MV-4-11 (cell line): ENCODE results near the gene TXLNG.

Source experiments
- DNase-seq: peaks from one replicate; lab custom pipeline; 2025; lab: John Stamatoyannopoulos, UW

The TXLNG gene

GRCh38 chrX:16838202-16839066, 52.2 kb downstream of the TXLNG start:
- peak; percentile 29 for DNase-seq

- no peak for DNase-seq
These were observed 53.1 kb downstream of the TXLNG start for GRCh38 chrX:16839219-16839851.

GRCh38 chrX:16839852-16840460, 53.7 kb downstream of the TXLNG start:
- peak; percentile 7 for DNase-seq

GRCh38 chrX:16842684-16843083, 56.4 kb downstream of the TXLNG start:
- no peak for DNase-seq

- DNase-seq = no peak
These were observed 57.1 kb downstream of the TXLNG start for GRCh38 chrX:16843208-16843909.

- no peak for DNase-seq
These were observed 59.4 kb downstream of the TXLNG start for GRCh38 chrX:16845686-16846085.

GRCh38 chrX:16848541-16848940, 62.3 kb downstream of the TXLNG start:
- no peak for DNase-seq

- no peak for DNase-seq
These were observed 65.2 kb downstream of the TXLNG start for GRCh38 chrX:16851421-16851820.

- no peak for DNase-seq
These were observed 65.6 kb downstream of the TXLNG start for GRCh38 chrX:16851827-16852226.

- no peak for DNase-seq
These were observed 66.4 kb downstream of the TXLNG start for GRCh38 chrX:16852617-16853179.

GRCh38 chrX:16853537-16853936, 67.3 kb downstream of the TXLNG start:
- no peak for DNase-seq

- DNase-seq = no peak
These were observed 69.3 kb downstream of the TXLNG start for GRCh38 chrX:16855363-16856075.

- peak; percentile 64 for DNase-seq
These were observed 69.8 kb downstream of the TXLNG start for GRCh38 chrX:16856076-16856404.

GRCh38 chrX:16856744-16857143, 70.5 kb downstream of the TXLNG start:
- DNase-seq = no peak

- no peak for DNase-seq
These were observed 76.6 kb downstream of the TXLNG start for GRCh38 chrX:16862829-16863228.

GRCh38 chrX:16867947-16868346, 81.7 kb downstream of the TXLNG start:
- no peak for DNase-seq

- no peak for DNase-seq
These were observed 82.7 kb downstream of the TXLNG start for GRCh38 chrX:16868920-16869319.

- no peak for DNase-seq
These were observed 83.3 kb downstream of the TXLNG start for GRCh38 chrX:16869393-16870094.

GRCh38 chrX:16870095-16870861, 84.0 kb downstream of the TXLNG start, which contains the start of gene RBBP7:
RBBP7 (minus strand) TSS chrX:16870362; CDS start chrX:16870053, 309 bp downstream.
- peak; percentile 79 for DNase-seq
